KOPT-K1 (cell line): ENCODE measurements around the gene ADGRV1.

Source experiments
- H3K27ac ChIP-seq: fragments of 200-600 bp; sonication (generic); 2 replicates; pipeline ENCODE4 v1.5.1; 2016; ENCODE audit warnings: antibody characterized with exemption, mild to moderate bottlenecking, low read depth, low read length; ENCODE audit not compliant: poor library complexity, severe bottlenecking
- H3K36me3 ChIP-seq: fragments of 200-600 bp; sonication (generic); 2 replicates; pipeline ENCODE4 v1.5.1; 2017; ENCODE audit warnings: antibody characterized with exemption, mild to moderate bottlenecking, low read length, moderate library complexity; ENCODE audit not compliant: insufficient read depth
- H3K9me3 ChIP-seq: fragments of 200-600 bp; sonication (generic); 2 replicates; pipeline ENCODE4 v1.5.1; 2017; ENCODE audit warnings: antibody characterized with exemption, low read length, mild to moderate bottlenecking; ENCODE audit not compliant: insufficient read depth, poor library complexity, severe bottlenecking

ADGRV1 gene

DNA sequence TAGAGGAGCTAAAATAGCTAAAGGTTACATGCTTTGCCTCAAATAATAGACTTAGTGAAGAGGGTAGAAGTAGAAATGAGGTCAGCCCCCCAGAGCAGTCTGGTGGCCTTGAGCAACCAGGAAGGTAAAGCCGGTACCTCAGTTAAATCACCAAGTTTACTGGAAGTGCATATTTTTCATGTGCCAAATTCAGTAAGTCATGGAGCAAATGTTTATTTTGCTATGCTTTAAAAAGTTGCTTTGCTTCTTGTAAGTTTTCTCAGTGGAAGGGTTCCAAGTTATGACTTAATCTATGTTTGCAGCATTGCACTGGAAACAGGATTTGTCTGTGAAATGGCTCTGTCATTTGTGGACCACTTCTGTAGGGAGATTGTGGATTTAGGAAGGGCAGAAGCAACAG lies 567.9 kb downstream of the ADGRV1 start:
- H3K36me3 ChIP-seq: no peaks in the 10 kb centered on the region
- no peak overlapping the region for H3K27ac ChIP-seq
- no peaks in the 10 kb centered on the region for H3K9me3 ChIP-seq

GRCh38 chr5:91126888-91127287 lies 568.3 kb downstream of the ADGRV1 start:
- H3K36me3 ChIP-seq: no peaks in the 10 kb centered on the region
- H3K9me3 ChIP-seq: no peaks in the 10 kb centered on the region
- no peak overlapping the region for H3K27ac ChIP-seq

DNA sequence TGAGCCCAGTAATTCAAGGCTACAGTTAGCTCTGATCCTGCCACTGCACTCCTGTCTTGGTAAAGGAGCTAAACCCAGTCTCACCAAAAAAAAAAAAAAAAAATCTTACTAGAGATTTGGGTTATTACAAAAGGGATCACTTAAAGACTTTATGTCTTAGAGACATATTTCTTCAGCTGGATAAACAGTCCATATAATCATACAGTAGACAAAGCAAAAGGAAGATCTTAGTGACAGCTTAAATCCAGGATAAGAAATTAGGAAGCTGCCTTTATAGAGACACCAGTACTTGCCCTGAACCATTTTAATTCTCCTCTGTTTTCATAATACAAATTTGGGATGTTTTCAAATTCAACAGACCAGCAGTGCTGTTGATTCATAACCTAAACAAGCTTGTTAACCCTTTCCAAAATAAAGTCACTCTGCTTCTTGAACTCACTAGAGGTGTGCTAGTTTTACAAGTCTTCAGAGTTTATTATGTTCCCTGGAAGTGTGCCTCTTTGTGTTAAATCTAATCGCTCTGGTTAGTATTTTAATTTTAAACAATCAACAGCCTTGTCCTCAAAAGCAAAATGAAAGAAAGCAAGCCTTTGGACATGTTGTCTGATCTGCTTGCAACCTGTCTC lies 569.0 kb downstream of the ADGRV1 start:
- Histone ChIP-seq H3K27ac (no peak overlapping the region), H3K9me3 (no peaks in the 10 kb centered on the region), H3K36me3 (no peaks in the 10 kb centered on the region)

DNA sequence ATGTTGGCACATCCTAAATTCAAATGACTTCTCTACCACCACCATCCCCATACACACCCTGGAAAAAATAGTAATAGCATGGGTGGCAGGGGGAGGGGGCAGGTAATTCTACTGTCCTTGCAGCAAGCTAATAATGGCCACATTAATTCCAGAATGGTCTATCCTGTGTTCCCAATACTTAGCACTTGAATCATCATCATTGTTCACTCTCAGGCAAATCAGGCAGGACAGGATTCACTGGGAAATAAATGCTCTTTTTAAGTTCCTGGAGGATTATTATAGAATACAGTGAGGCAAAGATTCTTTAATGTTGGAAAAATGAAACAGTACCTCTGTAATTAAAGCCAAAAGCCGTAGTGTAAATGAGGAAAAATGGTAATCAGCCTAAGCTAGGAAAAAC lies 570.0 kb downstream of the ADGRV1 start:
- Histone ChIP-seq H3K36me3 (no peaks in the 10 kb centered on the region), H3K9me3 (no peaks in the 10 kb centered on the region), H3K27ac (no peak overlapping the region)

DNA sequence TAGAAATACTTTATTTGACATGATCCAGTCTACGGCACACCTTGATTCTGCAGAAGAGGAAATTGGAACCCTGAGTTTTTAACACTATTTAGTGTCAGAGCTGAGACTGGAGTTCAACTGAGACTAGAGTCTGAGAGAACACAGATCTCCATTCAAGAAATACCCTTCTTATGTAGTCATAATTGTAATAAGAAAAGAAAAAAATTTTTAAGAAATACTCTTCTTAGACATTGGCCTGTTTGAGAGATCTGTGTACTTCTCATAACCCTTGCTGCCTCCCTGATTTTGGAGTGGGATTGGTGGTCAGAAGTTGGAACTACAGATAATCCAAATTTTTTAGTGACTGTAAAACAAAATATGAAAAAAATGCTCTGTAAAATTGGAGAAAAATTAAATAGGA lies 571.2 kb downstream of the ADGRV1 start:
- Histone ChIP-seq H3K9me3 (no peaks in the 10 kb centered on the region), H3K27ac (no peak overlapping the region), H3K36me3 (no peaks in the 10 kb centered on the region)

DNA sequence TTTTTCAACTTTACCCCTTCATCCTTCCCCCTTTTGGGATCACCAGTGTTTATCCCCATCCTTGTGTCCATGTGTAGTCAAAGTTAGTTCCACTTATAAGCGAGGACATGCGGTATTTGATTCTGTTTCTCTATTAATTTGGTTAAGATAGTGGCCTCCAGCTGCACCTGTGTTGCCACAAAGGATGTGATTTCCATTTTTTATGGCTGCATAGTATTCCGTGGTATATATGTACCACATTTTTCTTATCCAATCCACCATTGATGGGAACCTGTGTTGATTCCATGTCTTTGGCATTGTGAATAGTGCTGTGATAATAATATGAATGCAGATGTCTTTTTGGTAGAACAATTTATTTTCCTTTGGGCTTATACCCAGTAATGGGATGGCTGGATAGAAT lies 572.2 kb downstream of the ADGRV1 start:
- Histone ChIP-seq H3K36me3 (no peaks in the 10 kb centered on the region), H3K27ac (no peak overlapping the region), H3K9me3 (no peaks in the 10 kb centered on the region)

GRCh38 chr5:91132550-91132949 lies 574.0 kb downstream of the ADGRV1 start:
- Histone ChIP-seq H3K9me3 (no peaks in the 10 kb centered on the region), H3K36me3 (no peaks in the 10 kb centered on the region), H3K27ac (no peak overlapping the region)

DNA sequence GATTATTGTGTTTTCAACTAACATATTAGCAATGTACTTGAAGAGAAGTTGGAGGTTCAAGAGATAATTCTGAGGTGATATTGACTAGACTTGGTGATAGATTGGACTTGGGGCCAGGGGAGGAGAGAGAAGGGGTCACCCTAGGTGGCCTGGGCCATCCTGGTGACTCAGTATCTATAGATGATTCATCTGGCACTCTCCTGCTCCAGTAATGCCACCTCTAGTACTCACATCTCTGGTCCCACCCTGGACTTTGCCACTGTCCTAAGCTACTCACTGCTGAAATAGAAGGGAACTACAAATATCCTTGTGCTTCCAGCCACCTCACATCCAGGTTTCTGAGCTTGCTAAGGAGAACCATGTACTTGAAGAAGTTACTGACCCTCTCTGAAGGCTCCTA lies 574.6 kb downstream of the ADGRV1 start:
- Histone ChIP-seq H3K27ac (no peak overlapping the region), H3K36me3 (no peaks in the 10 kb centered on the region)

DNA sequence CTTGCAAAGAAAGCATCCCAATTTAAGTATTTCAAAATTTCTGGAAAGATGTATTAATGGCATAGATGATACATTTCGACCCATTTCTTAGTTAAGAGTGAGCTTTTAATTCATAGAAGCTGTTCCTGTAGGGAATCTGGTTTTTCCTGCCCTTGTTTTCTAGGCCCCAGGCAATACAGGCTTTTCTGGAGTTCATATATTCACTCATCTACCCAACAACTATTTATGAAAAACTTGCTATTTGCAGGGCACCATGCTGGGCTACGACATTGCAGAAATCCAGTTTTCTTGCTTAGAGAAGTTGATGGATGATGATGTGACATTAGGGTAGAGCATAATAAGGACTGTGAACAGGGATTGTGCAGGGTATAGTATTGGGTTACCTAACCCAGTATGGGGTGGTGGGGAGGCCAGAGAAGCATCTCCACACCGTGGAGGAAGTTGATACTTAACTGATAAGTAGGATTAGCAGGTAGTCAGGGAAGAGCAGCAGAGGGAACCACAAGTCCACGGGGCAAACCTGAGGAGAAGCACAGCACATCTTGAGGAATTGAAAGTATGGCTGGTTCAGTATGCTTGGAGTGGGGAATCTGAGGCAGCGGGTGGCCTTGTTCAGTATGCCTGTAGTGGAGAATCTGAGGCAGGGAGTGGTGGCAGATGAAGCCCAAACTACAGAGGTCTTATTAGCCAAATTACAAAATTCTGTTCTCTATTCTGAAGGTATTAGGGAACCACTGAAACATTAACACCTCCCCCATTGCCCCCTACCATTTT lies 577.1 kb downstream of the ADGRV1 start:
- H3K27ac ChIP-seq: no peak overlapping the region
- H3K36me3 ChIP-seq: no peaks in the 10 kb centered on the region
- no peaks in the 10 kb centered on the region for H3K9me3 ChIP-seq

More for the DNA sequence above, 574.6 kb downstream of the ADGRV1 start:
- no peaks in the 10 kb centered on the region for H3K9me3 ChIP-seq

DNA sequence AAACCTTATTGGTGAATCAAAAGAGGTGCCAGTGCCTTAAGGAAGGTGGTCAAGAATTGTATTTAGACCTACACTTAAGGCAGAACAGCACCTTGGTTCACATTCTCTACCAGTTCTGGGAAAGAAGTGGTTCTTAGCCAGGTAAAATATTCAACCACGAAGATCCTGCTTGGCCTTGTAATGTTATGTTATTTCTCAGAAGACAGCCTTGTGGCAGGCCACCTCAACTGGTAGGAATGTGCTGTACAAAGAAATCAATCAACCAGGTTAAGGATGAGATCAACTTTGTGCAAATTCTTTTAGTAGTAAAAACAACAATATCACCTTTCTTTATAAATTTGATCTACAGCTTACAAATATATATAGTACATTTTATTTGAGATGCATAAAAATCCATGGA lies 577.7 kb downstream of the ADGRV1 start:
- H3K9me3 ChIP-seq: no peaks in the 10 kb centered on the region
- no peak overlapping the region for H3K27ac ChIP-seq
- no peaks in the 10 kb centered on the region for H3K36me3 ChIP-seq

GRCh38 chr5:91137647-91138046 lies 579.0 kb downstream of the ADGRV1 start:
- no peak overlapping the region for H3K27ac ChIP-seq
- H3K36me3 ChIP-seq: no peaks in the 10 kb centered on the region
- H3K9me3 ChIP-seq: no peaks in the 10 kb centered on the region

- H3K9me3 ChIP-seq: no peaks in the 10 kb centered on the region
- no peak overlapping the region for H3K27ac ChIP-seq
- no peaks in the 10 kb centered on the region for H3K36me3 ChIP-seq
These were observed 581.1 kb downstream of the ADGRV1 start for GRCh38 chr5:91139572-91140200.

- no peaks in the 10 kb centered on the region for H3K36me3 ChIP-seq
- no peaks in the 10 kb centered on the region for H3K9me3 ChIP-seq
- H3K27ac ChIP-seq: no peak overlapping the region
These were observed 582.1 kb downstream of the ADGRV1 start for GRCh38 chr5:91140657-91141056.

DNA sequence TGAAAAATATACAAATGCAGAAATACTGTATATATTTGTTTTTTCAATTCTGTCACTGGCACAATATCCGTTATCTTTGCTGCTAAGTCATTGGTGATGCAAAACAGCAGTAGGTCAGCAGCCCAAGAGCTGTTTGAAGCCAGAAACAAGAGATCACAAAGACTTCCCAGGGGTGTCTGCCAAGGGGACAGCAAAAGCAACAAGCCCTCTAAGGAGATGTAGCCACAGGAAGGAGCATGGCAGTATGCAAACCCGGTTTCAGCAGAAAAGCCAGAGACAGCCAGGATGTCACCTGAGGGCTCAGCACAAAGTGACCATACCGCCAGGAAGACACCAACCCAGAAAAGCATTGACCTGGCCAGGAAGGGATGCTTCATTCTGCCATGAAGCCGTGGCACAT lies 583.0 kb downstream of the ADGRV1 start:
- H3K27ac ChIP-seq: no peak overlapping the region
- H3K36me3 ChIP-seq: no peaks in the 10 kb centered on the region
- no peaks in the 10 kb centered on the region for H3K9me3 ChIP-seq

- no peaks in the 10 kb centered on the region for H3K36me3 ChIP-seq
These were observed 583.8 kb downstream of the ADGRV1 start for GRCh38 chr5:91142386-91142785.

GRCh38 chr5:91142819-91143218 lies 584.2 kb downstream of the ADGRV1 start:
- no peaks in the 10 kb centered on the region for H3K9me3 ChIP-seq
- no peaks in the 10 kb centered on the region for H3K36me3 ChIP-seq
- H3K27ac ChIP-seq: no peak overlapping the region

More at GRCh38 chr5:91142386-91142785, 583.8 kb downstream of the ADGRV1 start:
- no peak overlapping the region for H3K27ac ChIP-seq
- H3K9me3 ChIP-seq: no peaks in the 10 kb centered on the region
